Measurements from ENCODE around the gene MSI2. TPM values are rescaled to one million over a fixed set of nuclear protein-coding genes. Genes with fewer than 3 reads are reported as not detected.

The MSI2 gene
- polyA plus RNA-seq, 1 of the 3 experiments (the other 2 are of a cell fraction), result 24.1 TPM

GRCh38 chr17:57253362-57254065, 2.8 kb upstream of the MSI2 start (continued):
- TF ChIP-seq CTCF (IDR thresholded peaks at IDR 0.05) (no peak), GATA2 (CRISPR knock-in tag; IDR thresholded peaks at IDR 0.05) (no peak), SIN3A (IDR thresholded peaks at IDR 0.05; ENCODE audit: borderline replicate concordance, low read depth, low read length) (no peak), JUND (IDR thresholded peaks at IDR 0.05) (no peak), EZH2phosphoT487 (IDR thresholded peaks at IDR 0.05; ENCODE audit: borderline replicate concordance, low read depth) (no peak), YY1 (IDR thresholded peaks at IDR 0.05; ENCODE audit: low read depth) (no peak)

GRCh38 chr17:57255182-57255775, 1.0 kb upstream of the MSI2 start:
- ChIA-PET CTCF (interaction anchor here (1.4 kb wide), 1 partner anchor 343 kb away, joined by 3 read pairs; no protein-coding TSS in a partner anchor), POLR2A (no interaction called here)
- Histone ChIP-seq H3K9me3 (peaks cover 13% of the 10 kb centered on the region), H3K9me2 (no peaks in the 10 kb centered on the region), H3K27me3 (ENCODE audit: insufficient read depth) (no peaks in the 10 kb centered on the region), H3K9ac (peak overlapping the region; percentile 74), H2AFZ (ENCODE audit: low read depth) (peak overlapping the region; percentile 97), H3F3A (replicated peaks; ENCODE audit: insufficient read depth) (peaks cover 14% of the 10 kb centered on the region), H4K20me1 (ENCODE audit: insufficient read depth) (no peaks in the 10 kb centered on the region), H3K4me2 (peak overlapping the region; percentile 94), H3K4me3 (ENCODE audit: low read depth in 2 of 2, low read length in 1 of 2) (peak overlapping the region; percentile 81 to 88), H3K4me1 (ENCODE audit: control insufficient read depth in 1 of 2, insufficient read depth in 2 of 2, low read depth in 1 of 2, low read length in 1 of 2) (peaks cover 10 to 23% of the 10 kb centered on the region in 2 experiments; a peak in 3 of 4 replicates), H3K79me2 (ENCODE audit: insufficient read depth) (peaks cover 28% of the 10 kb centered on the region), H3K27ac (ENCODE audit: low read depth in 2 of 2, low read length in 1 of 2) (peak overlapping the region; percentile 60 to 87), H3K36me3 (replicated peaks in 1 of 2; ENCODE audit: control insufficient read depth in 1 of 2, insufficient read depth in 2 of 2, low read length in 1 of 2) (peaks cover 3 to 12% of the 10 kb centered on the region in 2 experiments)
- 51% methylated on average over 16 of the region's 16 CpGs for WGBS (ENCODE audit: low lambda C conversion rate)
- TF ChIP-seq REST (IDR thresholded peaks at IDR 0.05; ENCODE audit: low read depth, low read length) (no peak), USF1 (IDR thresholded peaks at IDR 0.05; ENCODE audit: borderline replicate concordance, low read depth) (peak; percentile 35; the same call in 1 of the 2 replicates)
- no peak for DNase-seq
